Mesenchymal stem cell (in vitro differentiated cells and primary cell): ENCODE results near the gene OGFOD2. TPM values are rescaled to one million over a fixed set of nuclear protein-coding genes. Genes with fewer than 3 reads are reported as not detected.

ENCODE experiments used
- DNase-seq: peaks from one replicate; pipeline ENCODE4 v3.0.0-alpha.2; 2013
- H2AFZ ChIP-seq: one replicate; pipeline ENCODE4 v1.6.1; 2013; ENCODE audit warnings: low read depth, mild to moderate bottlenecking, control low read depth, inconsistent platforms, low read length, moderate library complexity
- H2AK5ac ChIP-seq: 2 replicates; pipeline ENCODE4 v1.6.1; 2013; ENCODE audit warnings: low read length, moderate library complexity, mild to moderate bottlenecking, inconsistent platforms; ENCODE audit not compliant: severe bottlenecking
- H2BK120ac ChIP-seq: one replicate; pipeline ENCODE4 v1.6.1; 2013; ENCODE audit warnings: low read depth, mild to moderate bottlenecking, inconsistent platforms, low read length, moderate library complexity
- H2BK12ac ChIP-seq, 2 experiments: one replicate each; pipeline ENCODE4 v1.6.1; 2013; ENCODE audit warnings: inconsistent platforms in 2 of 2, low read length in 2 of 2, mild to moderate bottlenecking in 2 of 2, moderate library complexity in 2 of 2, control low read depth in 1 of 2
- H2BK15ac ChIP-seq: one replicate; pipeline ENCODE4 v1.6.1; 2013; ENCODE audit warnings: mild to moderate bottlenecking, low read depth, inconsistent platforms; ENCODE audit not compliant: poor library complexity, severe bottlenecking
- H2BK5ac ChIP-seq: 2 replicates; pipeline ENCODE4 v1.6.1; 2013; ENCODE audit warnings: low read depth, mild to moderate bottlenecking, low read length, control low read depth, inconsistent platforms; ENCODE audit not compliant: poor library complexity, severe bottlenecking
- H3K14ac ChIP-seq, 2 experiments: one replicate each; pipeline ENCODE4 v1.6.1; 2013; ENCODE audit warnings: inconsistent platforms in 2 of 2, low read length in 2 of 2, control low read depth in 1 of 2, mild to moderate bottlenecking in 1 of 2, moderate library complexity in 1 of 2
- H3K18ac ChIP-seq, 2 experiments: one replicate each; pipeline ENCODE4 v1.6.1; 2013; ENCODE audit warnings: inconsistent platforms in 2 of 2, low read length in 2 of 2, control low read depth in 1 of 2, low read depth in 1 of 2, mild to moderate bottlenecking in 1 of 2
- H3K23ac ChIP-seq, 2 experiments: one replicate each; pipeline ENCODE4 v1.6.1; 2013; ENCODE audit warnings: inconsistent platforms in 2 of 2, low read length in 2 of 2, mild to moderate bottlenecking in 2 of 2, moderate library complexity in 2 of 2, control low read depth in 1 of 2
- H3K27ac ChIP-seq: 2 replicates; pipeline ENCODE4 v1.5.1; 2013; ENCODE audit warnings: mild to moderate bottlenecking, moderate library complexity, low read length, control low read depth, inconsistent platforms; ENCODE audit not compliant: poor library complexity, severe bottlenecking
- H3K27me3 ChIP-seq, 2 experiments: 2 replicates each; pipeline versions ENCODE4 v1.6.1 to v1.7.0; 2013; ENCODE audit warnings: low read length in 2 of 2, mild to moderate bottlenecking in 2 of 2, moderate library complexity in 2 of 2, control low read depth in 1 of 2, inconsistent platforms in 1 of 2; ENCODE audit not compliant: control insufficient read depth in 1 of 2, insufficient read depth in 1 of 2
- H3K36me3 ChIP-seq, 2 experiments: 2 replicates each; pipeline versions ENCODE4 v1.6.1 to v1.7.0; 2013; ENCODE audit warnings: low read length in 2 of 2, control low read depth in 1 of 2, inconsistent platforms in 1 of 2, low read depth in 1 of 2, mild to moderate bottlenecking in 1 of 2; ENCODE audit not compliant: insufficient read depth in 2 of 2, control insufficient read depth in 1 of 2
- H3K4ac ChIP-seq, 2 experiments: one replicate each; pipeline ENCODE4 v1.6.1; 2013; ENCODE audit warnings: inconsistent platforms in 2 of 2, low read length in 2 of 2, mild to moderate bottlenecking in 2 of 2, moderate library complexity in 2 of 2, control low read depth in 1 of 2, low read depth in 1 of 2
- H3K4me1 ChIP-seq: 2 replicates; pipeline ENCODE4 v1.6.1; 2013; ENCODE audit warnings: low read depth, low read length, control low read depth; ENCODE audit not compliant: control insufficient read depth, insufficient read depth
- H3K4me2 ChIP-seq: 2 replicates; pipeline ENCODE4 v1.6.1; 2013; ENCODE audit warnings: low read length, mild to moderate bottlenecking, inconsistent platforms; ENCODE audit not compliant: poor library complexity, severe bottlenecking
- H3K4me3 ChIP-seq, 2 experiments: 2 replicates each; pipeline versions ENCODE4 v1.5.1 to v1.7.0; 2013; ENCODE audit warnings: low read length in 2 of 2, mild to moderate bottlenecking in 2 of 2, control low read depth in 1 of 2, low read depth in 1 of 2; ENCODE audit not compliant: insufficient read depth in 1 of 2
- H3K79me1 ChIP-seq: replicated peaks from 2 replicates; pipeline ENCODE4 v1.6.1; 2013; ENCODE audit warnings: mild to moderate bottlenecking, control low read depth, low read length, inconsistent platforms; ENCODE audit not compliant: poor library complexity, severe bottlenecking
- H3K9ac ChIP-seq: 2 replicates; pipeline ENCODE4 v1.7.0; 2013; ENCODE audit warnings: mild to moderate bottlenecking, low read length, moderate library complexity
- H3K9me3 ChIP-seq: 2 replicates; pipeline ENCODE4 v1.7.0; 2013; ENCODE audit warnings: mild to moderate bottlenecking, low read length; ENCODE audit not compliant: control insufficient read depth
- H4K8ac ChIP-seq: one replicate; pipeline ENCODE4 v1.6.1; 2013; ENCODE audit warnings: inconsistent platforms, mild to moderate bottlenecking, low read length, moderate library complexity
- H4K91ac ChIP-seq: one replicate; pipeline ENCODE4 v1.6.1; 2013; ENCODE audit warnings: mild to moderate bottlenecking, low read length, inconsistent platforms
- WGBS: methylation state at CpG from one replicate; pipeline ENCODE4 v1.1.7; 2013; ENCODE audit warnings: mixed read lengths; 5-methylcytosine and 5-hydroxymethylcytosine counted together
- polyA plus RNA-seq, 2 experiments: library from polyadenylated mRNA; stranded (reverse); fragments of 200-250 nt; gene quantifications; one replicate each; pipeline ENCODE4 v1.2.3, GENCODE V29; 2013

The OGFOD2 gene
- 5.8 TPM for polyA plus RNA-seq (2013, experiment 1 of 2)
- polyA plus RNA-seq (2013, experiment 2 of 2) = 6.2 TPM

GRCh38 chr12:122974892-122975789 lies at the start of gene OGFOD2:
Gene OGFOD2, plus strand, starts transcription at chr12:122975244. Its CDS starts 8 bp downstream, at chr12:122975252.
- H2BK120ac ChIP-seq = peak within 1 kb of the TSS; percentile 94
- H3K4me3 ChIP-seq = peak within 1 kb of the TSS; percentile 94 to 98
- WGBS = under 1% methylated on average over 61 of the region's 66 CpGs
- H2BK5ac ChIP-seq = peak within 1 kb of the TSS; percentile 95
- peaks cover 39% of the 10 kb centered on the region for H3K4me1 ChIP-seq
- peak within 1 kb of the TSS; percentile 72 for H2AK5ac ChIP-seq
- peaks cover 13 to 31% of the 10 kb centered on the region in 2 experiments for H3K36me3 ChIP-seq
- peak within 1 kb of the TSS; percentile 100 for H3K9ac ChIP-seq
- peaks cover 34% of the 10 kb centered on the region for H3K79me1 ChIP-seq
- H4K91ac ChIP-seq = peak within 1 kb of the TSS; percentile 100
- peak within 1 kb of the TSS; percentile 85 for H3K4me2 ChIP-seq
- peak within 1 kb of the TSS; percentile 95 to 100 for H3K18ac ChIP-seq
- no peaks in the 10 kb centered on the region for H3K27me3 ChIP-seq
- H2BK12ac ChIP-seq = peak within 1 kb of the TSS; percentile 59 to 79
- peak within 1 kb of the TSS; percentile 99 for H4K8ac ChIP-seq
- peak; percentile 94 for DNase-seq
- H2BK15ac ChIP-seq = peak within 1 kb of the TSS; percentile 99
- peak within 1 kb of the TSS; percentile 98 for H2AFZ ChIP-seq
- H3K9me3 ChIP-seq = no peaks in the 10 kb centered on the region
- peak within 1 kb of the TSS in 1 of 2 experiments; percentile 99 for H3K23ac ChIP-seq
- peak within 1 kb of the TSS; percentile 99 for H3K27ac ChIP-seq
- peak within 1 kb of the TSS in 1 of 2 experiments; percentile 96 for H3K14ac ChIP-seq
- H3K4ac ChIP-seq = peak within 1 kb of the TSS; percentile 99

- Histone ChIP-seq H3K4ac (no peak overlapping the region), H3K4me1 (peaks cover 7% of the 10 kb centered on the region), H3K4me2 (no peak overlapping the region), H2AFZ (no peak overlapping the region), H3K27ac (no peak overlapping the region), H4K91ac (no peak overlapping the region), H3K18ac (no peak overlapping the region), H3K4me3 (no peak overlapping the region), H2BK5ac (no peak overlapping the region), H3K79me1 (no peaks in the 10 kb centered on the region), H3K36me3 (peaks cover 11 to 18% of the 10 kb centered on the region in 2 experiments), H3K9ac (no peak overlapping the region), H3K14ac (no peak overlapping the region), H2BK12ac (no peak overlapping the region), H2BK15ac (no peak overlapping the region), H2BK120ac (no peak overlapping the region), H4K8ac (no peak overlapping the region), H3K27me3 (no peaks in the 10 kb centered on the region), H2AK5ac (no peak overlapping the region), H3K23ac (no peak overlapping the region), H3K9me3 (peaks cover 2% of the 10 kb centered on the region)
- 97% methylated on average over 10 of the region's 11 CpGs for WGBS
- DNase-seq = no peak
These were observed 47.2 kb upstream of the OGFOD2 start for GRCh38 chr12:122927756-122928403.

DNA sequence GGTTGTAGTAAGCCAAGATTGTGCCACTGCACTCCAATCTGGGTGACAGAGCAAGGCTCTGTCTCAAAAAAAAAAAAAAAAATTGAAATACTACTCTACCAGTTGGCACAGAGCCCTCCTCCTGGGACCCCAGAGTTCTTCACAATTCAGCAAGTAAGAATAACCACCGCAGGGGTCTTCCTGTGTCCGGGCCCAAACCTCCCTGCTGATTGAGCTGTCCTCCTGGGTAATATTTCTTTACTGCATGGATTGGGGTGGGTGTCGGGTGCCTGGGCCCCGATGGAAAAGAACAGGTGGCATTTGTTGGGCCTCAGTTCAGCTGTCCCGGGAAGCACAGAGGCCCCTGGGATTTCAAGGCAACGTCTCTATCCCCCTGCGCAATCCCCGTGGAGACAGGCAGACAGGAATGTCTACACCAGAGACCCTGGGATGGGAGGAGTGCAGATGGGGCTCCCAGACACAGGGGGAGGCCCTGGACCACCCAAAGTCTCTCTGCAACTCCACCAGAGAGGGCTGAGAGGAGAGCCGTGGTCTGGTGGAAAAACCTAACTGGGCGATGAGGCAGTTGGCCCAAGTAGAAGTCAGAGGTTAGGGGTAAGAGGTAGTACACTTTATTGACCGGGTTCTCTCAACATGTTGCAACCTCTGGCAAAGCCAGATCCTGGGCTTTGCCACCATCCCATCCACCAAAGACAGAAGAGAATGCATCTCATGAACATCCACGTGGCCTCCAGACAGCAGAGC lies 46.5 kb upstream of the OGFOD2 start:
- 88% methylated on average over 9 of the region's 12 CpGs for WGBS
- Histone ChIP-seq H4K91ac (no peak overlapping the region), H3K4me2 (no peak overlapping the region), H3K18ac (no peak overlapping the region), H3K36me3 (peaks cover 13 to 18% of the 10 kb centered on the region in 2 experiments), H2BK12ac (no peak overlapping the region), H2BK15ac (no peak overlapping the region), H2AK5ac (no peak overlapping the region), H4K8ac (no peak overlapping the region), H3K23ac (no peak overlapping the region), H3K14ac (no peak overlapping the region), H3K4ac (no peak overlapping the region), H2AFZ (no peak overlapping the region), H3K27me3 (no peaks in the 10 kb centered on the region), H2BK5ac (no peak overlapping the region), H3K4me3 (no peak overlapping the region), H3K27ac (no peak overlapping the region), H3K4me1 (peaks cover 7% of the 10 kb centered on the region), H2BK120ac (no peak overlapping the region), H3K9ac (no peak overlapping the region), H3K79me1 (no peaks in the 10 kb centered on the region), H3K9me3 (peaks cover 2% of the 10 kb centered on the region)
- no peak for DNase-seq
